Measurements from ENCODE around the gene PTGFRN.
"Not testable (repeated sequence)": the region's sequence is repeated elsewhere in the genome, so short reads cannot be mapped to it uniquely, and the experiment has no call there.

Gene PTGFRN

DNA sequence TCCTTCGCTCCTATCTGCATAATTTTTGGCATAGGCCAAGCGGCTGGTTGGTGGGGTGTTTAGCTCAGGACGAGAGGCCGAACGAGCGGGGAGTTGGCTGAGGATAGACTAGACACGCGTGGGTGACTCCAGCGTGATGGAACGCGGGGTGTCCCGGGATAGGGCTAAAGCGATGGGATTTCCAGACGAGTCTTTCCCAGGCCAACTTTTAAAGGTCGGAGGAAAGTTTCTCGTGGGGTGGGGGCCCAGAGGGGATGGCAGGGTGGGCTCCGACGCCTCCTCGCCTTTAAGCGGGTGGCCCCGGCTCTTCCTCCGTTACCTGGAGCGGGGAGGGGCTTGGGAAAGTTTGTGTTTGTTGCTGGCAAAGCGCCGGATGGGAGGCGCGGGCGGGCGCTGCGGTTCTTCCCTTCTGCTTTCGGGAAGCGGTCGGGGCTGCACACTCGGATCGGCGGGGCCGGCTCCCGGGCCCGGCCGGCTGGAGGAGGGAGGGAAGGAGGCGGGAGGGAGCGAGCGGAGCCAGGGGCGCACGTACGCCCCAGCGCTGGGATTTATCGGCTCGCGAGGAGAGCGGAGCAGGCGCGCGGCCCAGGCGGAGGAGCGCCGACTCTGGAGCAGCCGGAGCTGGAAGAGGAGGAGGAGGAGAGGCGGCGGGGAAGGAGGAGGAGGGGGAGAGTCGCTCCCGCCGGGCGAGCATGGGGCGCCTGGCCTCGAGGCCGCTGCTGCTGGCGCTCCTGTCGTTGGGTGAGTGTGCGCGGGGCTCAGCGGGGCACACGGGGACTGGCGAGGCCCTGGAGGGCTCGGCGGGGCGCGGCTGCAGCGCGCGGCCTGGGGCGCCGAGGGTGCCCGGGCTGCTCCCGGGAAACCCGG, at the start of gene PTGFRN:
TSS of gene PTGFRN (plus strand) at position 405 of the 867 bp plus-strand sequence. CDS start at position 693, 288 bp downstream.
- peak in 35 of 51 donors; percentile 11 to 75 (median 46) for DNase-seq

DNA sequence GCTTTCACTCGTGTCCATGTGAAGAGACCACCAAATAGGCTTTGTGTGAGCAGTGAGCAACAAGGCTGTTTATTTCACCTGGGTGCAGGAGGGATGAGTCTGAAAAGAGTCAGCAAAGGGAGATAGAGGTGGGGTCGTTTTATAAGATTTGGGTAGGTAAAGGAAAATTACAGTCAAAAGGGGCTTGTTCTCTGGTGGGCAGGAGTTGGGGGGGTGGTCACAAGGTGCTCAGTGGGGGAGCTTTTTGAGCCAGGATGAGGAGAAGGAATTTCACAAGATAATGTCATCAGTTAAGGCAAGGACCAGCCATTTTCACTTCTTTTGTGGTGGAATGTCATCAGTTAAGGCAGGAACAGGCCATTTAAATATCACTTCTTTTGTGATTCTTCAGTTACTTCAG, 49.5 kb upstream of the PTGFRN start:
- DNase-seq, result not testable (repeated sequence)

DNA sequence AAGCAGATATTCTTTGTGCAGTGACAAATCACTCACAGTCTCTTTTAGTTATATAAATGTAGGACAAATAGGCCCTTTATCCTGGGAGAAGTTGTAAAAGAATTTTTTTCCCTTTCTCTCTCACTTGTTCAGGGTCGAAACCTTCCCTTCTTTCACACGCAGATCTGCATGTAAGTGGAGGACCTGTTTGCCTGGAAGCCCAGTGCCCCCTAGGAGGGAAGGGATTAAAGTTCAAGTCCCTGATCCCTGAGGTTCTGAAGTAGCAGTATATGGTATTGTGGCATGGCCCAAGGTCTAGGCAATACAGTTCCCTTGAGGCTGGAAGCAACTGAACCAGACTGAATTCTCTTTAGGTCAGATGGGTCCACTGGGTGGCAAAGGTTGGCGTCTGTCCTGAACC, 48.6 kb upstream of the PTGFRN start:
- DNase-seq, result no peak

DNA sequence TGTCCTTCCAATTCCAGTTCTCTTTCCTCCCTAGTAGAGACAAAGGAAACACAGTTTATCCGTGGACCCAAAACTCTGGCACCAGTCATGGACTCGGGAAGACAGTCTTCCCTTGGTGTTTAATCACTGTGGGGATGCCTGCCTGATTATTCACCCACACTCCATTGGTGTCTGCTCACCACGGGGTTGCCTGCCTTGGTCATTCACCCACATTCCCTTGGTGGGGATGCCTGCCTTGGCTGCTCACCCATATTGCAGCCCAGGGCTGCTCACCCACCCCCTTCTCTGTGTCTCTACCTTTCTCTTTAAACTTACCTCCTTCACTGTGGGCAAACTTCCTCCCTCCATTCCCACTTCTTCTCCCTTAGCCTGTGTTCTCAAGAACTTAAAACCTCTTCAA, 46.7 kb upstream of the PTGFRN start:
- not testable (repeated sequence) for DNase-seq

DNA sequence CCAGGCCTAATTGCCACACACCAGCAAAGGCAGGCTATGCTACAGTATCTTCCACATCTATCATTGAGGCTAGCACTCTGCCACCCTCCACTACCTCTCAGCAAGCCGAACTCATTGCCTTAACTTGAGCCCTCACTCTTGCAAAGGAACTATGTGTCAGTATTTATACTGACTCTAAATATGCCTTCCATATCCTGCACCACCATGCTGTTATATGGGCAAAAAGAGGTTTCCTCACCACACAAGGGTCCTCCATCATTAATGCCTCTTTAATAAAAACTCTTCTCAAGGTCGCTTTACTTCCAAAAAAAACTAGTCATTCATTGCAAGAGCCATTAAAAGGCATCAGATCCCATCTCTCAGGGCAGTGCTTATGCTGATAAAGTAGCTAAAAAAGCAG, 43.2 kb upstream of the PTGFRN start:
- not testable (repeated sequence) for DNase-seq

DNA sequence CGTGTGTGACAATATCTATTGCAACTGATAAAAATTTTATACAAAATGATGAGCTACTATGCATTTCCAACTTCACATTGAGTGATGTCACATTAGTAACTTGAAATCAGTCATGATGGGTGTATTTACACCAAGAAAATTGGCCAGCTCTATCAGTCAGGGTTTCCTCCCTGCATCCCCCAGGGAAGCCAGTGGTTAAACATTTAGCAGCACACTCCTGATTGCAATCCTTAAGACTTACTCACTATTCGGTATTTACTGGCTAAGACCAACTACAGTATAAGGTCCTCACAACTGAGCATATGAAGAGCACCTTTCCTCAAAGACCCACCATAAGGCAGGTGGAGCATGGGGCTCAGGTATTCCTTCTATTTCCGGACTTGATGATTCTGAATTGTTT, 41.3 kb upstream of the PTGFRN start:
- no peak for DNase-seq

DNA sequence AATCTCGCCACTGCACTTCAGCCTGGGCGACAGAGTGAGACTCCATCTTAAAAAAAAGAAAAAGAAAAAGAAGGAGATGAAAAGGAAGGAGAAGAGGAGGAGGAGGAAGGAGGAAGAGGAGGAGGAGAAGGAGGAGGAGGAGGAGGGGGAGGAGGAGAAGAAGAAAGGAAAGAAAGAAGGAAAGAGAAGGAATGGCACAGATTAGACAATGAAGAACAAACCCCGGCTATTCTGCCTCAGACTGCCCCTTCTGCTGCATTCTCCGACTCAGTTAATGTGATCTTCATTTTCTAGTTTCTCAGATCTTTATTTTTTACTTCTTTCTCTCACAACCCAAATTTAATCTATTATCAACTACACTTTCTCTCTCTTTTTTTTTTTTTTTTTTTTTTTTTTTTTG, 40.1 kb upstream of the PTGFRN start:
- DNase-seq, result no peak

DNA sequence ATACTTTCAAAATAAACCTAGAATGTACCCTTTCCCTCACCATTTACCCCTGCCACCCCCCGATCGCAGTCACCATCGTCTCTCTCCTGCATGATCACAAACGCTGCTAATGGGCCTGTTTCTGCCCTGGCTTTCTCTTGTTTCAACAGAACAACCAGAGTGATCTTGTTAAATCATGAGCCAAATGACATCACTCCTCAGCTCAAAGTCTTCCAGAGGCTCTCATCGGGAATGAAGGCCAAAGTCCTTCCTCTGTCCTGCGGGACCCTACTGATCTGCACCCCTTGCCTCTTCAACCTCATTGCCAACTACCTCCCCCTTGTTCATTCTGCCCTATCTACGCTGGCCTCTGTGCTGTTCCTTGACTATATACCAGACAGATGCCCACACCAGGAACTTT, 39.4 kb upstream of the PTGFRN start:
- no peak for DNase-seq

DNA sequence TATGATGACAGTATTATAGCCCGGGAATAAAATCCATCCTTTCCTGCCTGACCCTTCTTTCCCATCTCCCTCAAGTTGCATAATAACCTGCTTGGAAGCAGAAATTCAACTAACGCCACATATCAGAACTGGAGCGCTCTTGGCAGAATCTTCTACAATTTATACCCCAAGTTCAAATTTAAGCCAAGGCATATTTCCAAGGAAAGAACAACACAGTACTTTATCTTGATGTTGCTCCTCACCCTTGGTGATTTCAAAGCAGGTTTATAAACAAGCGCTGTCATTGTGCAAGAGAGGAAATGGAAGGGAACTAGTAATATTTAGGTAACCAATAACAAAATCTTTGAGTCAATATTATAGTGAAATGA, 38.0 kb upstream of the PTGFRN start:
- no peak for DNase-seq

DNA sequence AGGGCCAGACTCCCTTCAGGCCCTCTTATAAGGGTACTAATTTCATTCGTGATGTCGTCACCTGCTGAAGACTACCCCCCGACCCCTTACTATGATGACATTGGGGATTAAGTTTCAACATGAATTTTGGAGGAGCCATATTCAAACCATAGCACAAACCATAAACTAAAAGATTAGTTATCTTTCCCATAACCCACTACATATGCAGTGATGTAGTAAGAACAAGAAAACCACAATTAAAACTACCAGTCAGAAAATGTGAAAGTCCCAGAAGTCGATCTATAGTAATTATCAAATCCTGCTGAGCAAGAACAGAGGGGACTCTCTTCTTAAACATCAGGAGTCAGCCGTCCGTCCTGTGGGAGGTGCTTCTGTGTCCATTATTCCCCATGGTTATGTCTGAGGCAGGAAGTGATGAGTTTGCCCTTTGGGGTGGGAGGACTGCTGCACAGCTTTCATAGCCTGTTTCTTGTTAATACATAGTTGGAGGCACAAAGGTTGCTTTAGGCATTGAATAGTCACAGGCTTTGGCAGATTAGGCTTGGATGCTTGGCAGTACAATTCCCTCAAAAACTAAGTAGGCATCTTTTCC, 35.9 kb upstream of the PTGFRN start:
- DNase-seq, result no peak

DNA sequence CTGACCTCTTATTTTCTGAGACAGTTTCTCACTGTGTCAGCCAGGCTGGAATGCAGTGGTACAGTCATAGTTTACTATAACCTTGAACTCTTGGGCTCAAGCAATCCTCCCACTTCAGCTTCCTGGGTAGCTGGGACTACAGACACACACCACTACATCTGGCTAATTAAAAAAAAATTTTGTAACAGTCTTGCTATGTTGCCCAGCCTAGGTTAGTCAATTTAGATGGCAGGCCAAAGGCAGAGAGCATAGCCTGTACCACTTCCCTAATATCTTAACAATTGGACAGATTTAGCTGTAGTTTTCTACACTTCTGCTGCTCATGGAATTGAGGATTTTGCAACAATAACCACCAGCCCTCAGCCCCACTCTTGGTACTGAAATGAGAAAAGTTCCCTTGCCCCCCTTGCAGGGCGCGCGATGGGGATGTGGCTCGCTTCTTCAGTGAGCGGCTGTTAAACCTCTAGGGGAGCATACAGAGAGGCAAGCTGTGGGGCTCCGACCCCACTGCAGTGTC, 34.9 kb upstream of the PTGFRN start:
- DNase-seq, result no peak

DNA sequence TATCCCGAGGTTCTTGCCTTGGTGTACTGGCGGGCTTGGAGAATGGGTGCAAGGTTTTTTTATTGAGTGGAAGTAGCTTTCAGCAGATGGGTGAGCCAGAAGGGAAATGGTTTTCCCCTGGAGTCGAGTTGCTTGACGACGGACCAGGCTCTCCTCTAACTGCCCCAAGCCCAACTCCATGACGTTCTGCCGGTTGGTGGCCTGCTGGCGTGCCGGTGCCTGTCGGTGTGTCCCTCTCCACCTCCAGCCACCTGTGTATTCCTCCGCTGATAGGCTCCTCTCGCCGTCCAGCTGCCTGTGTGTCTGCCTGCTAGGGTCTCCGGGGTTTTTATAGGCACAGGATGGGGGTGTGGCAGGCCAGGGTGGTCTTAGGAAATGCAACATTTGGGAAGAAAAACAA, 34.3 kb upstream of the PTGFRN start:
- DNase-seq, result no peak

DNA sequence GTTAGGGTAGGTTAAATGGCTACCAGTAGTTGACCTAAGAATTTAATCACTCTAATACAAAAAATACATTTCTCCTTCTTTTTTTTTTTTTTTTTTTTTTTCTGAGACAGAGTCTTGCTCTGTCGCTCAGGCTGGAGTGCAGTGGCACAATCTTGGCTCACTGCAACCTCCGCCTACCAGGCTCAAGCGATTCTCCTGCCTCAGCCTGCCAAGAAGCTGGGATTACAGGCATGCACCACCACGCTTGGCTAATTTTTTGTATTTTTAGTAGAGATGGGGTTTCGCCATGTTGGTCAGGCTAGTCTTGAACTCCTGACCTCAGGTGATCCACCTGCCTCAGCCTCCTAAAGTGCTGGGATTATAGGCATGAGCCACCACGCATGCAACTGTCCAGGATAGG, 33.8 kb upstream of the PTGFRN start:
- not testable (repeated sequence) for DNase-seq

DNA sequence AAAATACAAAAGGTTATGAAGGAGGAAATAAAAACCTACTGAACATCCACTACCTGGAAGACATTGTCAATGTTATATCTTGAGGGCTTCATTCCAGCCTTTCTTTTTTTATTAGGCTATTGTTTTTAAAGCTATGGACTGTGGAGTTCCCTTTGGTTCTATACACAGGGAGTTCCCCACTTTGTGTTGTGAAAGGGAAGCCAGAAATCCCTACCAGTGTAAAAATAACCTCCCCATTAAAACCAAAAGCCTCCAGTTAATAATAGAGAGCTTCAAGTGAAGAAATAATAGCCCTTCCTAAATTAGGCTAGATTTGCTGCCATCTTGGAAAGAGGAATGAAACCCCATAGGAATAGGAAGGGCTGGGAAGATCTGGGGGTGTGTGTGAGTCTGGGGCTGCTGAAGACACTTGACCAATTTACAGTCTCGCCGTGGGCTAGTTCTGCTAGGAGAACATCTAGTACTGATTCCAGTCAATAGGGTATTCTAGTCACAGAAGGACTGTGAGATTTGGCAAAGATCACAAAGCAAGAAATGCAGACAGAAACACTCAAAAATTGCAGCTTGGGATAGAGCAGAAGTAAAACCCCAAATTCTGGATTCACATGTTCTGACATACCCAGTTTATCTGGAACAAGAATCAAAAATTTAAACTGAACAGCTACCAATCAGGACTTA, 32.4 kb upstream of the PTGFRN start:
- peak in 1 of 51 donors; percentile 40 for DNase-seq

DNA sequence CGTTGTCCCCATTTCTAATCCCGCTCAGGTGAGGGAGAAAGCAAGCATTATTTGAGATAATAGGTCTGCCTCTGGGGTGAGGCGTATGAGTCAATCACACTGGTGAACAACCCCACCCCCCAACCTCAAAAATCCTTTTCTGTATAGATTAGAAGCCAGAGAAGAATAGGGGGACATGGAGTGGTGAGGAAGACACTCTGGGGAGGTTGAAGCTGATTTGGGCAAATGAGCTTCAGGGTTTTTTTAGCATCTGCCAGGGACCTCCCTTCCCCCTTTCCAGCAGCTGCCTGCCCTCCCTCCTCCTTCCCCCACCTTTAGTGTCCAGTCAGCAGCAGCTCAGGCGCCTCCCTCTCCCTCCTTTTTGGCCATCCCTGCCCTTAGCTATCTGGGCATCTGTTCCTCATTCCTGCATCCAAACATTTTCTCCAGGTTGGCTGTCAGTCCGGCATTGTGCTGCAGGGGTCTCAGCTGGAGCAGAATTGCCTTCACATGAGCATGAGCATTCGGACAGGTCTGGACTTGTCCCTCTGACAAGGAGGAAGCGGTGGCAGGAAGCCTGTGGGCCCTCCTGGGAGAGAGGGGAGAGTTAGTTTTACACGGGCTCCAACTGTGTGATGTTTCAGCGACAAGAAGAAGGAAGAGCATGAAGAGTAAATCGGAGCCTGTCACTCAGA, 30.8 kb upstream of the PTGFRN start:
- peak in 22 of 51 donors; percentile 6 to 65 (median 27) for DNase-seq

DNA sequence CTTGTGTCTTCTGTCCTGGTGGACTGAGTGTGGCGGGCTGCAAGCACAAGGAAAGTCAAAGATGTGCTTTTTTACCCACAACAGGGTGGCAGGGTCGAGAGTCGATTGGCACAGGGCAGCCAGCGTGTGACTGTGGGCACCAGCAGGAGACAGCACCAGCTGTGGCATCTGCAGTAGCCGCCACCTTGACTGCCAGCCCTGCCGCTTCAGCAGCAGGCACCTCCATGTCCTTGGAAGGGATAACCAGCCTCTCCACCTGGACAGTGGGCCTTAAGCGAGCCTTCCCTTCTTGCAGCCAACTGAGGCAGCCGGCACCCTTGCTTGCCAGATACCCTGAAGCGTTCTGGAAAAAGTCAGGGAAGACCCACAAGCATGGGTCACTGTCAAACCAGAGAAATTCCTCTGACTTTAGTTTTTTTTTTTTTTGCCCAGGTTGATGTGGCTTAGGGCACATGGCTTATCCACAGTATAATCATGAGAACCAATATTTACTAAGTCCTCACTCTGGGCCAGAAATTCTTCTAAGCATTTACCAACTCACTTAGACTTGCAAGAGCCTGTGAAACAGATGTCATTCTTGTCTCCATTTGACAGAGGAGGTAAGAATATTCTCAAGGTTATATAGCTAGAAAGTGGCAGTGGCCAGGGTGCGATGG, 30.1 kb upstream of the PTGFRN start:
- DNase-seq, result peak in 6 of 51 donors; percentile 14 to 47 (median 29)

DNA sequence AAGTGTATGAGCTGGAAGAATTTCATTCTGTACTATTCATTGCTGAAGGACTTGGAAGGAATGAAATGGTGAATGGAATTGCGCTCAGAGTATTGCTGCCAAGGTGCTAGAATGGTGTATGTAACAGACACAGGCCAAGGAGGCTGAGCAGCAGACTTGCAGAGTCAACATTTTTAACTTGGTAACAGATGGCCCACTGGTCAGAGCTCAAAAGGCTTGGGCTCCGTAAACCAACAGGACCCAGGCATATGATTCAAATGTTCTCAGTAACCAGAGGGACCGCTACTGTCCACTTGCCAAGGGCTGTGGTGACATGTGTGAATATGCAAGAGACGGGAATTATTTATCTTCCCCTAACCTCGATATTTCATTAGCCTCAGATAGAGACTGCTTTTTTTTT, 28.8 kb upstream of the PTGFRN start:
- no peak for DNase-seq

DNA sequence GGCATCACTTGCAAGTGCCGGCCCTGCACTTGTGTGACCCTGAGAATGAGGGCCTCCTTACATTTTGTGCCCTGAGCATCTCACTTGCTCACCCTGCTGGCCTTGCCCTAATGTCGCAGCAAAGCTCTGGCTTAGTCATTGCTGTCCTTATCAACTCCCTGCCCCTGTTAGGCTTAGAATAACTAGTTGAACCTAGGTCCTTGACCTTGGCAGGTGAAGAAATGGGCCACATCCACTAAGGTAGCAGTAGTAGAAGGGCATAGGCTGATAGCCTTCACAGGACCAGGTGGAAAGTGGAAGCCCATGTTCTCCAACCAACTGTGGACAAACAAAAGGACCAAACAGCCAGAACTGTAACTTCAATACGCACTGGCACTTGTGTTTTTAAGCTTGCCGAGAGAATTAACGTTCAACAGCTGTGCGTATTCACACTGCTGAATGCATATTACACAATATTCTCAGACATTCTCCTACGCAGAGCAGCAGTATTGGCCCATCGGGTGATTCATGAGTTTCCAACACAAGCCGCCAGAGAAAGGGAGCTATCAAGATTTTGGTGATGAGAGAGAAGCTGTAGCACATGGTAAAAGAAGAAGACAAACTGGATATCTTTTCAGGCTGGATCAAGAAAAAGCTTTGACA, 27.7 kb upstream of the PTGFRN start:
- peak in 2 of 51 donors; percentile 2 to 14 for DNase-seq

DNA sequence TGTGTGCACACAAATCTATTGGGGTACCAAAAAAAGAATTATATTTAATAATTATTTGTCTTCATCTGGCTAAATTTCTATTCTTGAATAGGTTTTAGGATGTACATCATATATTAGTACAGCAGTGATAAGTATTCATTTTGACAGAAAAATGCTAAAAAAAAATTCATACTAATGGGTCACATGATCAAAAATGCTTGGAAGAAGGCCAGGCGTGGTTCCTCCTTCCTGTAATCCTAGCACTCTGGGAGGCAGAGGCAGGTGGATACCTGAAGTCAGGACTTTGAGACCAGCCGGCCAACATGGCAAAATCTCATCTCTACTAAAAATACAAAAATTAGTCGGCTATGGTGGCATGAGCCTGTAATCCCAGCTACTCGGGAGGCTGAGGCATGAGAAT, 26.9 kb upstream of the PTGFRN start:
- DNase-seq, result no peak

DNA sequence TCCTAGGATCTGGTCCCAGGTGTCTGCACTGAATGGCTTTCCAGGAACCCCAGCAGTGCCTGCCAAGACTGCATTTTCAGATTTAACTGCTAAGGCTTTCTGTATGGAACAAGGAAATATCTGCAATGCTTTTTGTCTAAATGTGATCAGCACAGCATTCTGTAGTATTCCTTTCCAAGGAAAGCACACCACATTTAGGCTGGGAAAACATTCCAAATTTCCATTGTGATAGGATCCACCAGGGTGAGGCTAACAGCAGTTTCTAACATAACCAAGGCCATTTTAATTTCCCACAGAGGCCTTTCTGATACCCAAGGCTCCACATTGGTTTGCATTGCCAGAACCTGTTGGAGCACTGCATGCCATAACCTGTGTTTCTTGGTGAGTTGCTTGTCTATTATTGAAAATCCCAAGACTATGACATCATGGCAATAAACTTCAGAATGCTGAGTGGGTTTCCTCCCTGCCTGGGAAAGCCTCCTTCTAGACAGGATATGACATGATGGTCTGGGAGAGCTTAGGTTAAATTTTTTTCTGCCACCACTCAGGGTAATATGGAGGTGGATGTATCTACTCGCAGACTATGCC, 23.3 kb upstream of the PTGFRN start:
- DNase-seq, result no peak

Measured in hypothalamus (tissue), 51 donors.